PC-3 (cell line): ENCODE results near the gene ZNF841. TPM values are rescaled to one million over a fixed set of nuclear protein-coding genes. Genes with fewer than 3 reads are reported as not detected.

ENCODE experiments used
- ATAC-seq: fragments of 200-7000 bp; cut with Tn5 transposase; 2 replicates; pipeline ENCODE4 v1.9.1; 2020; ENCODE audit warnings: mild to moderate bottlenecking, moderate library complexity
- BruUV-seq: library from RNA; stranded (reverse); fragments of 400-500 nt; replicated peaks from 2 replicates; lab custom pipeline; 2021; lab: Mats Ljungman, UMichigan
- CTCF ChIA-PET: fragments of 300-600 bp; sonication (Branson Sonifier 250); formaldehyde crosslinking; loops from one replicate; lab custom pipeline; 2022; ENCODE audit warnings: antibody characterized with exemption; lab: Charles Lee
- POLR2A ChIA-PET: fragments of 300-600 bp; sonication (Branson Sonifier 250); formaldehyde crosslinking; loops from one replicate; lab custom pipeline; 2022; ENCODE audit warnings: antibody characterized with exemption; ENCODE audit not compliant: unreplicated experiment; lab: Charles Lee
- DNase-seq: peaks from one replicate; pipeline ENCODE4 v3.0.0-alpha.2; 2015
- H2AFZ ChIP-seq: fragments of 300-600 bp; sonication (generic); 2 replicates; pipeline ENCODE4 v1.6.0; 2016; ENCODE audit warnings: antibody characterized with exemption, low read length
- H3F3A ChIP-seq: fragments of 300-600 bp; sonication (generic); one replicate; pipeline ENCODE4 v1.6.0; 2017; ENCODE audit warnings: antibody characterized with exemption, low read length, control low read depth, mild to moderate bottlenecking; ENCODE audit not compliant: unreplicated experiment
- H3K27ac ChIP-seq: fragments of 300-600 bp; sonication (generic); 2 replicates; pipeline ENCODE4 v1.5.1; 2016; ENCODE audit warnings: mild to moderate bottlenecking, low read length
- H3K27me3 ChIP-seq: fragments of 300-600 bp; sonication (generic); 2 replicates; pipeline ENCODE4 v1.6.1; 2016; ENCODE audit warnings: low read length, mixed read lengths
- H3K36me3 ChIP-seq: fragments of 300-600 bp; sonication (generic); 2 replicates; pipeline ENCODE4 v1.6.1; 2016; ENCODE audit warnings: low read depth, mixed run types, low read length, mixed read lengths
- H3K4me1 ChIP-seq: fragments of 300-600 bp; sonication (generic); 2 replicates; pipeline ENCODE4 v1.5.1; 2016; ENCODE audit warnings: low read length; ENCODE audit not compliant: insufficient read depth
- H3K4me2 ChIP-seq: fragments of 300-600 bp; sonication (generic); 2 replicates; pipeline ENCODE4 v1.6.0; 2016; ENCODE audit warnings: low read length
- H3K4me3 ChIP-seq: fragments of 300-600 bp; sonication (generic); 2 replicates; pipeline ENCODE4 v1.5.1; 2016; ENCODE audit warnings: mild to moderate bottlenecking, low read length, mixed read lengths
- H3K79me2 ChIP-seq: fragments of 300-600 bp; sonication (generic); 2 replicates; pipeline ENCODE4 v1.6.1; 2017; ENCODE audit warnings: low read length, mixed read lengths
- H3K9ac ChIP-seq: fragments of 300-600 bp; sonication (generic); 2 replicates; pipeline ENCODE4 v1.6.0; 2016; ENCODE audit warnings: mild to moderate bottlenecking, low read length
- H3K9me2 ChIP-seq: fragments of 300-600 bp; sonication (generic); replicated peaks from 2 replicates; pipeline ENCODE4 v1.6.1; 2016; ENCODE audit warnings: mixed run types, low read length, mixed read lengths
- H3K9me3 ChIP-seq: fragments of 300-600 bp; sonication (generic); 2 replicates; pipeline ENCODE4 v1.6.1; 2016; ENCODE audit warnings: low read length, mixed read lengths
- H4K20me1 ChIP-seq: fragments of 300-600 bp; sonication (generic); 2 replicates; pipeline ENCODE4 v1.6.1; 2016; ENCODE audit warnings: low read length, mixed read lengths
- CTCF ChIP-seq: fragments of 300-600 bp; sonication (generic); conservative IDR thresholded peaks from 2 replicates; pipeline ENCODE4 v1.5.1; 2017; ENCODE audit warnings: antibody characterized with exemption, low read depth, mild to moderate bottlenecking, low read length
- EZH2 ChIP-seq: fragments of 300-600 bp; sonication (generic); IDR thresholded peaks from one replicate; pipeline ENCODE4 v1.6.1; 2017; ENCODE audit warnings: antibody characterized with exemption, mild to moderate bottlenecking, low read length; ENCODE audit not compliant: unreplicated experiment
- EZH2phosphoT487 ChIP-seq: fragments of 300-600 bp; sonication (generic); IDR thresholded peaks from 2 replicates; pipeline ENCODE4 v1.6.1; 2018; ENCODE audit warnings: mild to moderate bottlenecking, antibody characterized with exemption, low read length, borderline replicate concordance
- intact Hi-C: fragments of 100-400 bp; cut with micrococcal nuclease; formaldehyde crosslinking; loops from 2 replicates; pipeline ENCODE4 v1.9.0; 2023
- total RNA-seq: library from RNA; depleted of rRNA; stranded (reverse); fragments of >200 nt; gene quantifications from 2 replicates; pipeline ENCODE4 v1.2.3, GENCODE V29; 2014

ZNF841 gene
- total RNA-seq, 1 experiment from 2014 or later = 11.6 TPM

- Histone ChIP-seq H3F3A (no peaks in the 10 kb centered on the region), H3K27me3 (no peaks in the 10 kb centered on the region), H2AFZ (no peak overlapping the region), H3K9ac (no peak overlapping the region), H4K20me1 (no peaks in the 10 kb centered on the region), H3K9me2 (no peaks in the 10 kb centered on the region), H3K79me2 (no peaks in the 10 kb centered on the region), H3K27ac (no peak overlapping the region), H3K4me2 (no peak overlapping the region), H3K9me3 (peaks cover 71% of the 10 kb centered on the region), H3K36me3 (peaks cover 13% of the 10 kb centered on the region; the same call in 1 of the 2 replicates), H3K4me1 (no peaks in the 10 kb centered on the region), H3K4me3 (no peak overlapping the region)
- DNase-seq (no peak), ATAC-seq (no peak)
- BruUV-seq = no TSS peak
- ChIA-PET CTCF (no interaction called here), POLR2A (no interaction called here)
- no peak for TF ChIP-seq EZH2
- no peak for TF ChIP-seq CTCF
- TF ChIP-seq EZH2phosphoT487 = no peak
- intact Hi-C loops = no loop called here
Observed at GRCh38 chr19:52102782-52103181, 7.2 kb upstream of the ZNF841 start.

- Histone ChIP-seq H2AFZ (no peak overlapping the region), H3K4me1 (no peaks in the 10 kb centered on the region), H3K4me2 (no peak overlapping the region), H3K4me3 (no peak overlapping the region; the same call in 1 of the 2 replicates), H3K9ac (no peak overlapping the region), H3K9me2 (no peaks in the 10 kb centered on the region), H3K27me3 (no peaks in the 10 kb centered on the region), H3K27ac (no peak overlapping the region), H3K79me2 (no peaks in the 10 kb centered on the region), H3F3A (no peaks in the 10 kb centered on the region), H4K20me1 (no peaks in the 10 kb centered on the region), H3K36me3 (peaks cover 18% of the 10 kb centered on the region; the same call in 1 of the 2 replicates), H3K9me3 (peaks cover 70% of the 10 kb centered on the region)
- POLR2A ChIA-PET = no interaction called here
- no peak for DNase-seq
- ATAC-seq = no peak
- TF ChIP-seq CTCF (no peak), EZH2phosphoT487 (no peak), EZH2 (no peak)
- intact Hi-C loops = no loop called here
- no TSS peak for BruUV-seq
- CTCF ChIA-PET = no interaction called here
Observed at GRCh38 chr19:52101866-52102562, 6.4 kb upstream of the ZNF841 start.
